HG03097 (cell line): ENCODE results near the gene CPNE2.
"Not testable (repeated sequence)": the region's sequence is repeated elsewhere in the genome, so short reads cannot be mapped to it uniquely, and the experiment has no call there.

ENCODE experiments used
- ATAC-seq: cut with Tn5 transposase; IDR thresholded peaks from one replicate; pipeline ENCODE4 v1.9.1; 2021; ENCODE audit not compliant: unreplicated experiment, low FRiP score

CPNE2 gene

DNA sequence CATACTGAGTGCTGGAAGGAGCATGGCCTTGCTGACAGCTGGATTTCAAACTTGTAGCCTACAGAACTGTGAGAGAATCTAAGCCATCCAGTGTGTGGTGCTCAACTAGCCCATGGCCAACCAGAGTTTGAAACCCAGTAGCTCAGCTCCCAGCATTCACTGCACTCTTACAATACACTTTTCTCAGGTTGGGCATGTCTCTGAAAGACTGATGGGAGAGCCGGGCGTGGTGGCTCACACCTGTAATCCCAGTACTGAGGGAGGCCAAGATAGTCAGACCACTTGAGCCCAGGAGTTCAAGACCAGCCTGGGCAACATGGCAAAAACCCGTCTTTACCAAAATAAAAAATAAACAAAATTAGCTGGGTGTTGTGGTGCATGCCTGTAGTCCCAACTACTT lies 3.8 kb downstream of the CPNE2 start:
- ATAC-seq: no peak

DNA sequence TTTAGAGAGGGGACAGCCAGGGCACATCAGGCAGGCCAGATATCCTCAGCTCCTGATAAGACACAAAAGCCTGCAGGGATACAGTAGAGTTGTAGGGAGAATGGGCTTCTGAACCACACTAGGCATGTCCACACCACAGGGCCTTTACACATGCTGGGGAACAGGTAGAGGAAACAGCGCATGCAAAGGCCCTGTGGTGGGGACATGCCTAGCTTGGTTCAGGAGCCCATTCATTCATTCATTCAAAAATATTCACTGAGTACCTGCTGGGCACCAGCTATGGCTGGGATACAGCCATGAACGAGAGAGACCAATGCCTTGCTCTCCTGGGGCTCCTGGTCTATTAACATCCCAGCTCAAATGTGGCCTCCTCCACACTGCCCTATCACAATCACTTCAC lies 4.4 kb downstream of the CPNE2 start:
- no peak for ATAC-seq

DNA sequence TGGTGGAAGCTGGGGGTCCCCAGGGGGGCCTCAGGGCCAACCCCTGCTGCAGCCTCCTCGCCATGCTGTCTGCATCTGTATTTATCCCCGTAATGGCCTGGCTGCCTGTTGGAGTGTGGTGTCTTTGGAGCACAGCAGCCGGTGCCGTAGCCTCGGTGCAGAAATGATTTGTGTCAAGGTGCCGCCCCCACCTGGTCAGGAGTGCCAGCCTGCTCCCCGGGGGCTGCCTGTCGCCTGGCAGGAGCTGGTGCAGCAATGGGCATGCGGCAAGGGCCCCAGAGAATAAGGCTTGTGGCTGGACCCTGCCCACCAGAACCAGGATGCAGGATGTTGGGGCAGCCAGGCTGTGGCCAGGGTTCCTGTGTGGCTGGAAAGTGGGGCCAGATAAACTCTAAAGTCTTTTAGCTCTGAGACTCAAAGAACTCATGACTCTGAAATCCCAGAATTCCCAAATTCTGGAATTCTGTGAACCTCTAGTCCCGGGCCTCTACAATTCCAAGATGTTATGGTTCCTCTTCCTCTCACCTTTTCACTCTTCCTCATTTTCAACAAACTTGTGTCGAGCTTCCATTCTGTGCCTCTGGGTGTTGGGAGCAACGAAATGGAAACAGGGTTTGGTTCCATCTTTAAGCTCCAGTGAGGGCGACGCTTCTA lies 5.9 kb downstream of the CPNE2 start:
- ATAC-seq: no peak

DNA sequence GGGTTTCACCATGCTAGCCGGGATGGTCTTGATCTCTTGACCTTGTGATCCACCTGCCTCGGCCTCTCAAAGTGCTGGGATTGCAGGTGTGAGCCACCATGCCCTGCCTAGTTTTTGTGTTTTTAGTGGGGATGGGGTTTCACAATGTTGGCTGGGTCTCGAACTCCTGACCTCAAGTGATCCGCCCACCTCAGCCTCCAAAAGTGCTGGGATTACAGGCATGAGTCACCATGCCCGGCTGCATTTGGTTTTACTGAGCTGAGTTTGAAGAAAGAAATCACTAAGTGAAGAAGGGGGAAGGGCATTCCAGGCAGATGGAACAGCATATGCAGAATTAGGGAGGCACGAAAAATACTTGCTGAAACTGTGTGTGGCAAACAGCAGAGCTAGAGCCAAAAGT lies 7.6 kb downstream of the CPNE2 start:
- ATAC-seq: not testable (repeated sequence)

DNA sequence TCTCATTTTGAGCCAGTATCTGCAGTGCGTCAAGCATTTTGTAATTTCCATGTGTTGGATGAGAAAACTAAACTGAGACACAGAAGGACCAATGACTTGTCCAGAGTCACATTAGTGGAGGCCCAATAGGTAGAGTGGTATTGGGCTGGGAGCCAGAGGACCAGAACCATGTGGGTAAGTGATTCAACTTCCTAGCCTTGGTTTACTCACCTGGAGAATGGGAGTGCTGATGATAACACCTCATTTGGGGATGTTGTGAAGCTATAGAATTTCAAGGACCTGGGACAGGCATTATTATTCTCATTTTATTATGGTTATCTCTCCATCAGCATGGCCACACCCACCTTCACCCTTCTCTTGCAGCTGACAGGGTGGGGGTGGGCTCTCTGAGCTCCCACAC lies 8.1 kb downstream of the CPNE2 start:
- ATAC-seq: no peak

DNA sequence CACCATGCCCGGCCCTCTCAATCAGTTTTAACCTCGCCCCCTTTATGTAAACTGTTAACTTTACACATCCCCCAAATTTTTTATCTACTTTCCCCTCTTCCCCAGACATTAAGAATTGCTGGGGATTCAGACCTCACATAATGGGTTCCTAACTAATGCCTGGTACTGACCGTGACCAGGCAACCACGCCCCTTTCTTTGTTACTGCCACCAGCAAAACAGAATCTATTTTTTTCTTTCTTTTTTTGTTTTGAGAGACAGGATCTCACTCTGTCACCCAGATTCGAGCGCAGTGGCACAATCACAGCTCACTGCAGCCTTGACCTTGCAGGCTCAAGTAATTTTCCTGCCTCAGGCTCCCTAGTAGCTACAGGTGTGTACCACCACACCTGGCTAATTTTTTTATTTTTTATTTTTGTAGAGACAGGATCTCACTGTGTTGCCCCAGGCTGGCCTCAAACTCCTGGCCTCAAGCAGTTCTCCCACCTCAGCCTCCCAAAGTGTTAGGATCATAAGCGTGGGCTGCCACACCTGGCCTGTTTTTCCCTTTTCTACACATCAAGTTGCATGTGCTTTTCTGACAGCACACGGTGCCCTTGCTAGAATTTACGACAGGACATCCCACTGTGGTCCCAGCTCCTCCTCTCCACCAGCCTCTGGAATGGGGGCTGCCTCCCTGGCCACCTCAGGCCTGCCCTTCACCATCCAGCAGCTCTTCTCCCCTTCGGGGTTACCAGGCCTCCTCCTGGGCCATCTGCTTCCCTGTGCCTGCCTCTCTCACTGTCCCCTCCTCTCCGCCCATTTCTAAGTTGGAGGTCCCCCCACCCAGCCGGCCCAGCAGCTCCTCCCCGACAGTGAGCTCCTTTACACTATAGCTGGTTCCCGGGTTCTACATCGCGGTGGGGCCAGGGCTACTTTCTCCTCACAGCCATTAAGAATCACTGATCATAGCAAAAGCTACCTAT lies 10.8 kb downstream of the CPNE2 start:
- no peak for ATAC-seq

DNA sequence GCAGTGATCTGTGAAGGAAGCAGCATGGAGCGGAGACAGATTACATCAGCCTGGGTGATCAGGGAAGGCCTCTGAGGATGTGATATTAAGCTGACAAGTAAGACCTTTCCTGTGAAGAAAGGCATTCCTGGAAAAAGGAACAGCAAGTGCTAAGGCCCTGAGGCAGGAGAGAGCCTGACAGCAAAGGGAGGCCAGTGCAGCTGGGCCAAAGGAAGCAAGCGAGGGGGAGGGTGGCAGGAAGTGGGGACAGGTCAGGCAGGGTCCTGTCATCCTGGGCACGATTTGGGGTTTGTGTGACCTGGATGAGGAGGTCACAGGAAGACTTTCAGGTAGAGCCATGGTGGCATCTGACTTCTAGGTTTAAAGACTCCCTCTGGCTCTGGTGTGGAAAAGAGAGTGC lies 12.3 kb downstream of the CPNE2 start:
- ATAC-seq: no peak

DNA sequence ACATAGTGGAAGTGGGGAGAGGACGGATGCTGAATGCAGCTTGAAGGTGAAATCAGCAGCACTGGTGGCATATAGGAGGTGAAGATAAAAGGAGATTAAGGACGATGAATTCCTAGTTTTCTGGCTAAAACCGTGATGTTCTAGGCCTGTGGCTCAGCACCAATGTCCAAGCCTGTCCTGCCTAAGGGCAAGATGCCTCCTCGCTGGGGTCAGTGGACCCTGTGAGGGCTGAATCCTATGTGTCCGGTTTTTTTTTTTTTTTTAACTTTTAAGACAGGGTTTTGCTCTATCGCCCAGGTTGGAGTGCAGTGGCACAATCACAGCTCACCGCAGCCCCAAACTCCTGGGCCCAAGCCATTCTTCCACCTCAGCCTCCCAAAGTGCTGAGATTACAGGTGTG lies 12.8 kb downstream of the CPNE2 start:
- ATAC-seq: no peak

DNA sequence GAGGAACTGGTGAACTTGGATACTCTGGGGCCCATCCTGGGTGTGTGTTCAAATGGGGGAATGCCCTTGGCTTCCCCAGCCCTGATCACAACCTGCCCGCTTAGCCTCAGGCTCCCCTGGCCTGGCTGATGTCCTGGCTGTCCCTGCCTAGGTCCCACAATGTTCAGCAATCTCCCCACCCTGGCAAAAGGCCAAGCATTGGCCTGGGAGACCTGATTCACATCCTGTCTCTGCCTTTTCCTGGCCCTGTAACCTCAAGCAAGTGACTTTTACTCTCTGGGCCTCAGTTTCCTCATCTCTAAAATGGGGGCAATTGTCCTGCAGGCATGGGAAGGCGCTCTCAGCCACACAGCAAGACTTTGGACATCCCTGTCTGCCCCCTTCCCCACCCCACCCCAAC lies 14.4 kb downstream of the CPNE2 start:
- no peak for ATAC-seq

DNA sequence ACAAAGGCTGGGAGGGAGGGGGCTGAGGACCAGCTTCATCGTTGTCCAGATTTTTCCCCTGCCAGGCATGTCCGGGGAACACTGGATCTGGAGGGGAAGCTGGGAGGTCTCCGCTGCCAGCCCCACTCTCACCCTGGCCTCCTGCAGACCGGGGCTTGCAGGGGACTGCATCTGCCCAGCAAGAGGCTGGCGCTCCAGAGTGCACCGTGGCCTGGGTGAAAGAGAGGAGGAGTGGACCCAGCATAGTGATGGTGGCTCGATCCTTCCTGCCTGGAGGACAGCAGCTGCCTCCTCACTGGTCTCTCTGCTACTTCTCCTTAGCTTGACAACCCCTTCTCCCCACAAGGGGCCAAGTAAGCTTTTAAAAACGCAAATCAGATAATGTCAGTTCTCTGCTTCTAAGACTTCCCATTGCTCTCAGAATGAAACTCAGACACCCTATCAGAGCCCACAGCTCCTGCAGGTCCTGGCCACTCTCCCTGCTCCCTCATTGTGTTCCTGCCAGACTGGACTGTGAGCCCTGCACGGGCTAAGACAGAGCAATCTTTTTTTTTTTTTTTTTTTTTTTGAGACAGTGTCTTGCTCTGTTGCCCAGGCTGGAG lies 15.0 kb downstream of the CPNE2 start:
- no peak for ATAC-seq

DNA sequence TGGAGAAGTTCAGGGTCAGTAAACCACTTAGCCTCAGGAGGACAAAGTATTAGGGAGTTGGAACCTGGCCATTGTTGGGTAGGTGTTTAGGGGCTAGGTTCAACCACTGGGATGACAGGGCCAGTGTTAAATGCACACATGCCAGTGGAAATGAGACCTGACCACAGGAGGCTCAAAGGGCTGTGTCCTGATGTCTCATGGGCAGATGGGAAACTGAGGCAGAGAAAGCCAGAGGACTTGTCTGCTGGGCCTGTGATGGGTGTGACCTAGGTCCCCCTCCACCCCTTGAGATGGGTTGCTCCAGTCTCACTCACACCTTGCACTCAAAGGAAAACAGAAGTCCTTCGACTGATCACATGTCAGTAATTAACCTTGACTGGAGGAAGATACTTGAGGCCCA lies 16.0 kb downstream of the CPNE2 start:
- no peak for ATAC-seq

DNA sequence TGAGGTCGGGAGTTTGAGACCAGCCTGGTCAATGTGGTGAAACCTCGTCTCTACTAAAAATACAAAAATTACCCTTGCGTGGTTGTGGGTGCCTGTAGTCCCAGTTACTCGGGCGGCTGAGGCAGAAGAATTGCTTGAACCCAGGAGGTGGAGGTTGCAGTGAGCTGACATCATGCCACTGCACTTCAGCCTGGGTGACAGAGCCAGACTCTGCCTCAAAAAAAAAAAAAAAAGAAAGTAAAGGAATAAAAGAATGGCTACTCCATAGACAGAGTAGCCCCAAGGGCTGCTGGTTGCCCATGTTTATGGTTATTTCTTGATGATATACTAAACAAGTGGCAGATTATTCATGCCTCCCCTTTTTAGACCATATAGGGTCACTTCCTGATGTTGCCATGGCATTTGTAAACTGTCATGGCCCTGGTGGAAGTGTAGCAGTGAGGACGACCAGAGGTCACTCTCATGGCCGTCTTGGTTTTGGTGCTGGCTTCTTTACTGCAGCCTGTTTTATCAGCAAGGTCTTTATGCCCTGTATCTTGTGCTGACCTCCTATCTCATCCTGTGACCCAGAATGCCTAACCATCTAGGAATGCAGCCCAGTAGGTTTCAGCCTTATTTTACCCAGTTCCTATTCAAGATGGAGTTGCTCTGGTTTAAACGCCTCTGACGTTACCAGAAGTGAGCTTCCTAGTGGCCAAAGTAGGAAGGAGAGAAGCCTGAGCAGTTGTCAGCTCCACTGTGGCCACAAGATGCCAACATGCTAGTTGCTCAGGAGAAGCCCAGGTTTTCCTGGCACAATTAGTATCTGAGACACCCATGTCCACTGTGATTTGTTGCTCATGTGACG lies 17.1 kb downstream of the CPNE2 start:
- not testable (repeated sequence) for ATAC-seq

DNA sequence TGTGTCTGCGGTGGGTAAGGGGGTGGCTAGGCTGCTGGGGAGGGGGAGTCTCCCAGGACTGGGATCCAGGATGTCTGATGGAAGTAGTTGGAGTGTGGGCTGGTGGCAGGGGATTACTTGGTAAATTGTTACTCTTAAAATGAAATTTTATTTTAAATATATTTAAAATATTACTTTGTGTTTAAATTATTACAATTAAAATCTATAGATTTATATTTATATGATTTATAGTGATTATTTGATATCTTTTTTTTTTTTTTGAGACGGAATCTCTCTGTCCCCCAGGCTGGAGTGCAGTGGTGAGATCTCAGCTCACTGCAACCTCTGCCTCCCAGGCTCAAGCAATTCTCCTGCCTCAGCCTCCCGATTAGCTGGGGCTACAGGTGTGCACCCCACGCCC lies 18.6 kb downstream of the CPNE2 start:
- ATAC-seq: no peak

DNA sequence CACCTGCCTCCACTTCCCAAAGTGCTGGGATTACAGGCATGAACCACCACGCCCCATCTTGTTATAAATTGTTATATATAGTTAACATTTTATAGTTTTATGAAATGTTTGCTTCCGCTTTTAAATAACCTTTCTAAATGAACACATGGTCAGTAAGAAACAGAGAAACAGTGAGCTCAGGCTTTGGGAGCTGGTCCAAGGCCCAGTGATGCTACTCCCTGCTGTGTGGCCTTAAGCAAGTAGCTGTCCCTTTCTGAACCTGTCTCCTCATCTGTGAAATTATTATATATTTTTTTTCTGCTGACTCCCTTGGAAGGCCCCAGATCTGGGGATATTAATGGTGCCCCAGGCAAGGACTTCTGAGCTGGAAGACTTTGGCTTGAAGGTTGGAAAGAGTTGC lies 19.0 kb downstream of the CPNE2 start:
- no peak for ATAC-seq

DNA sequence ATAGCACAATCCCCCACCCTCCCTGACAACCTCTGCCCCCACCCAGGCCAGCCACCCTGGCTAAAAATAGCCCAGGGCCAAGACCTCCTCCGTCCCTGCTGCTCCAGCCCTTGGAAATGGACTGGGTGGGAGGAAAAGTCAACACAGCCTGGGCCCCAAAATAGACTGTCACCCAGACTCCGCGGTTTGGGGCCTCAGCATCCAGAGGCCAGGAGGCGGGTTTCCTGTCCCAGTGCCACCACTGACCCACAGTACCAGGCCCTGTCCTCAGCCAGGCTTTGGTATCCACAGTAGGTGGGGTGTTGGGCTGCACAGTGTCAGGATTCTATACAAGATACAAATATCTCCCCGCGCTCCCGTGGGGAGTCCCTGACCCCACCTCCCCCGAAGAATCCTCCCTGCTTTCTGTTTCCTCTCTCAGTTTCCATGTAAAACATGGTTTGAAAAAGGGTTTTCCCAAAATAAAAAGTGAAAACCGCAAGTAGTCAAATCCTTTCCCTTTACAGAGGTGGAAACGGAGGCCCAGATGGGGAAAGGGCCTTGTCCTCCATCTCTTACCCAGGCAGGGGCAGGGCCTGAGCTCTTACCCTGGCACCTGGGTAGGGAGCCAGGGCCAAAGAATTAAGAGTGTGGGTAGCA lies 20.1 kb downstream of the CPNE2 start:
- ATAC-seq: no peak

DNA sequence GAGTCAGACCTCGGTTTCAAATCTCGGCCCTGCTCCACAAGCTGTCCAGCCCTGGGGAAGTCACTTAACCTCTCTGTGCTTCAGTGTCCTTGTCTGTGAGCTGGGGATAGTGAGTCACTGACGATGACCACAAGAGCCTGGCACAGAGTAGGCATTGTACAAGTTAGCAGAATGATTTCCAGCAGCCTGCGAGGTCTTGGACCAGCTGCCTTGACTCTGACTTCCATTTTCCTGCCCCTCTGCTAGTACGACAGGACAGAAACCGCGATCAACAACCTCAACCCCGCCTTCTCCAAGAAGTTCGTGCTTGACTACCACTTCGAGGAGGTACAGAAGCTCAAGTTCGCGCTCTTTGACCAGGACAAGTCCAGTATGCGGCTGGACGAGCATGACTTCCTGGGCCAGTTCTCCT lies 20.7 kb downstream of the CPNE2 start:
- no peak for ATAC-seq

DNA sequence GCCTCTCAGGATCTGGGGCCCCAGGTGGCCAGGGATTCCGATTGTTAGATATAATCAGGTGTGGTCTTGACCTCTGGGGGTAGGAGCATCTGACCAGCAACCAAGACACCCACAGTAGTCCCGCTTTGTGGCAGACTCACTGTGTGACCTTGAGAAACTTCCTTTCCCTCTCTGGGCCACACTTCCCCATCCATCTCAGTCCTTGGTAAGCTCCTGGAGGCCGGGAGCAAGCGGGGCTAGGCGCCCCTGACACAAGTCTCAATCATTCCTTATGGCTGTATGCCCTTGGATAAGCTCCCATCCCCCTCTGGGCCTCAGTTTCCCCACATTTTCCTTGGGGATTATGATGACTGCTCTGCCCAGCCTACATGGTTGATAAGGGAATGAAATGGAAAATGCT lies 21.3 kb downstream of the CPNE2 start:
- ATAC-seq: no peak

DNA sequence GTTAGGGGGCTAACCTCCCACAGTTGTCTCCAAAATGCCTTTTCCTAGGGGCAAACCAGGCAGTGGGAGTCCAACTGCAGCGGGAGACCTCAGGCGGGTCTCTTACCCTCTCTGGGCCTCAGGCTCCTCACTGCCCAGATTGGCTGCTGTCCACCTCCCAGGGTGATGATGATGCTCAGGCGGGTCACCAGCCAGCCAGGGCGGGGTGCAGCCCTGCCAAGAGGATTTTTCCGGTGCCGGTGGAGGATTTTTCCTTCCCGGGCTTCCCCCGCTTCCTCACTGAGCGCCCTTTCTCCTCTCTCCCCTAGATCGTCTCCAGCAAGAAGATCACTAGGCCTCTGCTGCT lies 22.8 kb downstream of the CPNE2 start:
- no peak for ATAC-seq

DNA sequence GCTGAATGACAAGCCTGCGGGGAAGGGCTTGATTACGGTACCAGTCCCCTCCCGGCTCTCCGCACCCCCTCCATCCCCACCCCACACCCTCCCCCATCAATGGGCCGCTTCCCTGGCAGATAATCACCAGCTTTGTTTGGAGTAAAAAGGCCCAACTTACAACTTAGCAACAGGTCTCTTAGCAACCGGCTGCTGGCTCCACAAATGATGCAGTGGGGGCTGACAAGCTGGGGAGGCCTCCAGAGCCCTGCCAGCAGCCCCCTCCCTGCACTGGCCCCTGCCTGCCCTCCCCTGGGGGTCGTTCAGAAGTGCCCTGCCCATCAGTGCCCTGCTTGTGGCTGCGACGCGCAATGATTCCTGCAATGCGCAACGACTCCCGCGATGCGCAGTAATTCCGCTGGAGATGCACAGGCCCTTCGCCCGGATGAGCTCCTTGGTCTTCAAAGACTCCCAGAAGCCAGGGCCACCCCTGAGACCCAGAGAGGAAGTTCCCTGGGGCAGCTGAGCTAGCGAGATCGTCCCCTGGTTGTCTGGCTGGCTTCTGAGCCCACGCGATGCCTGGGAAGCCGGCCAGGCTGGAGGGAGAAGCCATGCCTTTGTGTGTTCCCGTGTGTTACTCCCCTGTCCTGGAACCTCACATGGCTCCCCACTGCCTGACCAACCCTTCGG lies 23.3 kb downstream of the CPNE2 start:
- no peak for ATAC-seq
